Gastrocnemius medialis (tissue), 4 donors: ENCODE data around the gene CWC22.

ENCODE experiments used
- POLR2A ChIP-seq, 2 donors: fragments of 450-650 bp; IDR thresholded peaks; one replicate each; pipeline ENCODE4 v1.6.1; 2017; ENCODE audit warnings: antibody characterized with exemption in 2 of 2, mild to moderate bottlenecking in 2 of 2, moderate library complexity in 2 of 2
- TF ChIP-seq, protein P1 (sequence below), 5 experiments: fragments of 450-650 bp in 3 of 5; fragments of 200-600 bp in 2 of 5; sonication (generic) in 2 of 5; IDR thresholded peaks in 4 of 5; conservative IDR thresholded peaks in 1 of 5; 1 replicate in 4 of 5; 2 replicates in 1 of 5; pipeline ENCODE4 v1.5.1; 2016 to 2019; ENCODE audit warnings: antibody characterized with exemption in 5 of 5, mild to moderate bottlenecking in 3 of 5, moderate library complexity in 3 of 5

DNA sequence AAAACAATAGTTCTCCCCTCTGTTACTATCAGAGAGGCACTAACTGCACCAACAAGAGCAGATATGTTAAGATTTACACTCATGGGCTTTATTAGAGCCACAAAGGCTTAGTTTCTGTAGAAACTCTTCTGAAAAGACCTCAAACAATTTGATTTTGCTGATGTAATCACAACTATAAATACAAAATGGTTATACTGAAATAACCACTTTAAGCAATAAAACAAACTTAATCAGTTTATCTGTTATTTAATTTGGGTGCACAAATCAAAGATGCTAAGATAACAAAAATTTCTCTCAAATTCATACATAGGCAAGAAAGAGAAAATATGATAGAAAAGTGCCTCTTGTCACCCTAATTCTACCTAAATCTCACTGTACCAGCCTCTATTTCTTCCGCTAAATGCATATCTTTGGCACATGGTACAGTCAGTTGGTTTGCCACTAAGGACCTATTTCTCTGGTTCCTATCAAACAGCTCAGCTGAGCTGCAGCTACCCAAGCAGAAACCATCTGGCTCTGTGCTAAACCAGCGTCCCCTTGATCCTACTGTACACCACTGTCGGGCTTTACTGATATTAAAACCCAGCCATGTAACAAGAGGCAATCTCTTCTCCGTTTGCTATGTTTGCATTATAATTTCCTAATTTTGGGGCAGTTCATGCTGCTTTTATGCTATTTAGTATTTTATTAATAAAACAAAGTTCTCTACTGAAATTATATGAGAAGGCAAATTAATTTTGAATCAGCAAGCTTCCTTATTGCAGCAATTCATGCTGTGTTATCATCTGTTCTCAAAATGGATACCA, 60.1 kb downstream of the CWC22 start:
- TF ChIP-seq, protein P1, sequence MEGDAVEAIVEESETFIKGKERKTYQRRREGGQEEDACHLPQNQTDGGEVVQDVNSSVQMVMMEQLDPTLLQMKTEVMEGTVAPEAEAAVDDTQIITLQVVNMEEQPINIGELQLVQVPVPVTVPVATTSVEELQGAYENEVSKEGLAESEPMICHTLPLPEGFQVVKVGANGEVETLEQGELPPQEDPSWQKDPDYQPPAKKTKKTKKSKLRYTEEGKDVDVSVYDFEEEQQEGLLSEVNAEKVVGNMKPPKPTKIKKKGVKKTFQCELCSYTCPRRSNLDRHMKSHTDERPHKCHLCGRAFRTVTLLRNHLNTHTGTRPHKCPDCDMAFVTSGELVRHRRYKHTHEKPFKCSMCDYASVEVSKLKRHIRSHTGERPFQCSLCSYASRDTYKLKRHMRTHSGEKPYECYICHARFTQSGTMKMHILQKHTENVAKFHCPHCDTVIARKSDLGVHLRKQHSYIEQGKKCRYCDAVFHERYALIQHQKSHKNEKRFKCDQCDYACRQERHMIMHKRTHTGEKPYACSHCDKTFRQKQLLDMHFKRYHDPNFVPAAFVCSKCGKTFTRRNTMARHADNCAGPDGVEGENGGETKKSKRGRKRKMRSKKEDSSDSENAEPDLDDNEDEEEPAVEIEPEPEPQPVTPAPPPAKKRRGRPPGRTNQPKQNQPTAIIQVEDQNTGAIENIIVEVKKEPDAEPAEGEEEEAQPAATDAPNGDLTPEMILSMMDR (IDR thresholded peaks at IDR 0.05 in 4 of 5, conservative IDR thresholded peaks at IDR 0.05 in 1 of 5): no peak
- no peak for TF ChIP-seq POLR2A (IDR thresholded peaks at IDR 0.05)
